ENCODE measurements around the gene CPLANE1. TPM values are rescaled to one million over a fixed set of nuclear protein-coding genes. Genes with fewer than 3 reads are reported as not detected.

The CPLANE1 gene
- total and polyA plus RNA-seq, 8 donors = 3.5 to 11.0 (median 7.3) TPM

DNA sequence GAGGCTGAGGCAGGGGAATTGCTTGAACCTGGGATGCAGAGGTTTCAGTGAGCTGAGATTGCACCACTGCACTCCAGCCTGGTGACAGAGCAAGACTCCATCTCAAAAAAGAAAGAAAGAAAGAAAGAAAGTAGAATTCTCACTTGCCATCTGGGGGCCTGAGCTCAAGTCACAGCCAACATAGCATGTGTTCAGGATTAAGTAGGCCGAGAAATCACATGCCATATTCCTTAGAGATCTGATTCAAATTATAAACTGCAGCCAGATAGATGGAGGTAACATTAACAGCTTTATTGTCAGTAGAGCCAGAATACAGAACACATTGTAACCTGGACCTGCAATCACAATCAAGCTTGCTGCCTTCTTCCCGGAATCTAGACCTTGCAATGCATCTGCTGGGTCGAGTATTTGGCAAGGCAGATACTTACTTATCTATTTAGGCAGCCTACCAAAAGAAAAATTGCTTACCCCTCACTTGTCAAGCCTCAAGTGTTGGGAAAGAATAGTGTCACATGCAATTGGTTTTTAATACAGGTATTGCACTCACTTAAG lies 173.7 kb downstream of the CPLANE1 start:
- Histone ChIP-seq H3K36me3 (no peaks in the 10 kb centered on the region), H3K4me1 (no peaks in the 10 kb centered on the region), H3K27me3 (no peaks in the 10 kb centered on the region), H3K9me3 (no peaks in the 10 kb centered on the region), H3K27ac (no peak overlapping the region), H3K4me3 (no peak overlapping the region)
- intact Hi-C loops (cut with DNase I) = no loop called here
- ATAC-seq (no peak), DNase-seq (no peak), FAIRE-seq (no peak)
- 54 to 60% methylated on average over 3 of the region's 3 CpGs for WGBS, 2 donors
- TF ChIP-seq, protein P1, sequence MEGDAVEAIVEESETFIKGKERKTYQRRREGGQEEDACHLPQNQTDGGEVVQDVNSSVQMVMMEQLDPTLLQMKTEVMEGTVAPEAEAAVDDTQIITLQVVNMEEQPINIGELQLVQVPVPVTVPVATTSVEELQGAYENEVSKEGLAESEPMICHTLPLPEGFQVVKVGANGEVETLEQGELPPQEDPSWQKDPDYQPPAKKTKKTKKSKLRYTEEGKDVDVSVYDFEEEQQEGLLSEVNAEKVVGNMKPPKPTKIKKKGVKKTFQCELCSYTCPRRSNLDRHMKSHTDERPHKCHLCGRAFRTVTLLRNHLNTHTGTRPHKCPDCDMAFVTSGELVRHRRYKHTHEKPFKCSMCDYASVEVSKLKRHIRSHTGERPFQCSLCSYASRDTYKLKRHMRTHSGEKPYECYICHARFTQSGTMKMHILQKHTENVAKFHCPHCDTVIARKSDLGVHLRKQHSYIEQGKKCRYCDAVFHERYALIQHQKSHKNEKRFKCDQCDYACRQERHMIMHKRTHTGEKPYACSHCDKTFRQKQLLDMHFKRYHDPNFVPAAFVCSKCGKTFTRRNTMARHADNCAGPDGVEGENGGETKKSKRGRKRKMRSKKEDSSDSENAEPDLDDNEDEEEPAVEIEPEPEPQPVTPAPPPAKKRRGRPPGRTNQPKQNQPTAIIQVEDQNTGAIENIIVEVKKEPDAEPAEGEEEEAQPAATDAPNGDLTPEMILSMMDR (IDR thresholded peaks at IDR 0.05) = no peak

DNA sequence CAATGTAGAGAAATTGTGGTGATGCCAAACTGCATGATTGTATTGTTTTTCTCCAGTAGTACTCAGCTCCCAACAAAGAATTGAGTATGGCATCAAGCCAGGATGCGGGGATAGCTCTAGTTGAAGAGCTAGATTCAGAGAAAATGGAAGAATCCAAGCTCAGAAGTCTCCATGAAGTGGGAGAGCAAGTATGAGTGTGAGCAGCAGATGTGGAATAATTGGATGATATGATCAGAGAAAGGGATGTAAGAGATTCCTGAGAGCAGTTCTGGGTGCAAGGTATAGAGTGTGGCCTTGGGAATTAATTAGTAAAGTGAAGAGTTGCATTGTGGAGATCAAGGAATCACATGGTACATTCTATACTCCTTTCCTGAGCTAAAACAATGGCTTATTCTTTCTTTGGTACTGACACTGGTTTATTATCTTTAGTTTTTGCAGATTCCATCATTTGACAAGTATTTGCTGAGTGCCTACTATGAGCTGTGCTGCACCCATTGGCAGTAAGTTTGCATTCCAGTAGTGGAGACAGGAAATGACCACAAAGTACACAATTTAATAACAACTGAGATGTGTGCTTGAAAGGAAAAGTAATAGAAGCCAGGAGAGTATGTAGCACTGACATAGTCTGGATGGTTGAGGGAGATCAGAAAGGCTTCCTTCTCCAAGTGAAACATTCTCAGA lies 177.1 kb downstream of the CPLANE1 start:
- no peak overlapping the region for H3K27ac ChIP-seq
- intact Hi-C loops (cut with DNase I) = no loop called here
- WGBS, 2 donors = 72 to 76% methylated on average over 1 of the region's 1 CpG
- H3K4me1 ChIP-seq = no peaks in the 10 kb centered on the region
- H3K4me3 ChIP-seq = no peak overlapping the region
- FAIRE-seq = no peak
- ATAC-seq = no peak
- TF ChIP-seq, protein P1 (IDR thresholded peaks at IDR 0.05) = no peak
- DNase-seq = no peak
- H3K9me3 ChIP-seq = no peaks in the 10 kb centered on the region
- no peaks in the 10 kb centered on the region for H3K36me3 ChIP-seq
- no peaks in the 10 kb centered on the region for H3K27me3 ChIP-seq

DNA sequence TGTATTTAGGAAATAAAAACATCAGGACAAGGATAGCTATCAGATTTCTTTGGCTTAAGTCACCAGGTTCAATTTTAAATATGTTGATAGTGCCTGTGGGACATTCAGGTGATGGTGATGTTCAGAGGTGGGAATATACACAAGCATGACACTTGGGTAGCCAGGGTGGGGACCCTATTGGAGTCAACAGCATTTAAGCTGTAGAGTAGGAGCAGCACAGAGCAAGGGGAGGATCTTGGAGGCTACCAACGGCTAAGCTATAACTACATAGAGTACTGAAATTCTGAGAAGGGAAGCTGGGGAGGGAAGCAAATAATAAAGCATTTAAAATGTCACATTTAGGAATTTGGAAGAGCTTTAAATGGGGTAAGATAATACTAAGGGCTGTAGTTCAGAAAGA lies 177.7 kb downstream of the CPLANE1 start:
- ATAC-seq = no peak
- 83 to 100% methylated on average over 1 of the region's 1 CpG for WGBS, 2 donors
- intact Hi-C loops (cut with DNase I) = no loop called here

DNA sequence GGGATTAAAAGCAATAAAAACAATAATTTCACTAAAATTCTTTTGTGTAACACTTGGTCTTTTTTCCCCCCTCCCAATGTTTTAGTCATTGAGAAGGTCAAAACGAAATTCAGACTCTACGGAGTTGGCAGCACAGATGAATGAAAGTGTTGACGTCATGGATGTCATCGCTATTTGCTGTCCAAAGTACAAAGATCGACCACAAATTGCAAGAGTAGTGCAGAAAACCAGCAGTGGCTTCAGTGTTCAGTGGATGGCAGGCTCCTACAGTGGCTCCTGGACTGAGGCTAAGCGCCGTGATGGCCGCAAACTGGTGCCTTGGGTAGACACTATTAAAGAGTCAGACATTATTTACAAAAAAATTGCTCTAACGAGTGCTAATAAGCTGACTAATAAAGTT lies 184.7 kb downstream of the CPLANE1 start:
- H3K4me1 ChIP-seq = no peaks in the 10 kb centered on the region
- H3K4me3 ChIP-seq = no peak overlapping the region
- H3K27me3 ChIP-seq = no peaks in the 10 kb centered on the region
- ATAC-seq (no peak), FAIRE-seq (no peak), DNase-seq (no peak)
- intact Hi-C loops (cut with DNase I) = no loop called here
- no peak overlapping the region for H3K27ac ChIP-seq
- 88 to 91% methylated on average over 9 of the region's 9 CpGs for WGBS, 2 donors
- TF ChIP-seq, protein P1 (IDR thresholded peaks at IDR 0.05) = no peak
- no peaks in the 10 kb centered on the region for H3K9me3 ChIP-seq
- peaks cover 0 to 29% (median 8%) of the 10 kb centered on the region in 3 donors for H3K36me3 ChIP-seq

More for the DNA sequence above, 177.7 kb downstream of the CPLANE1 start:
- Histone ChIP-seq H3K36me3 (no peaks in the 10 kb centered on the region), H3K4me3 (no peak overlapping the region), H3K27ac (no peak overlapping the region), H3K4me1 (no peaks in the 10 kb centered on the region), H3K9me3 (no peaks in the 10 kb centered on the region), H3K27me3 (no peaks in the 10 kb centered on the region)
- FAIRE-seq (no peak), DNase-seq (no peak)
- TF ChIP-seq, protein P1 (IDR thresholded peaks at IDR 0.05) = no peak

DNA sequence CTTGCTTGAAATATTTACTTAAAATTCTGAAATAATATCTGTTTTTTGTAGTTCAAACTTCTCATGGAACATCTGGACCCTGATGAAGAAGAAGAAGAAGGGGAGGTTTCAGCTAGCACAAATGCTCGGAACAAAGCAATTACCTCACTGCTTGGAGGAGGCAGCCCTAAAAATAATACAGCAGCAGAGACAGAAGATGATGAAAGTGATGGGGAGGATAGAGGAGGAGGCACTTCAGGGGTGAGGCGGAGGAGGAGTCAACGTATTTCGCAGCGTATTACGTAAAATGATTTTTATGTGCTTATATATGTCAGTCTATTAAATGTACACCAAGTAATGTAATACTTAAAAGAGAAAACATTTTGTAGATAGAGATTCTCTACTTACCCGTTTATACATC lies 185.4 kb downstream of the CPLANE1 start:
- Histone ChIP-seq H3K27me3 (no peaks in the 10 kb centered on the region), H3K9me3 (no peaks in the 10 kb centered on the region), H3K36me3 (peaks cover 0 to 35% (median 8%) of the 10 kb centered on the region in 3 donors), H3K4me1 (no peaks in the 10 kb centered on the region), H3K27ac (no peak overlapping the region), H3K4me3 (no peak overlapping the region)
- FAIRE-seq (no peak), ATAC-seq (no peak), DNase-seq (no peak)
- 97 to 98% methylated on average over 7 of the region's 7 CpGs for WGBS, 2 donors
- intact Hi-C loops (cut with DNase I) = no loop called here
- TF ChIP-seq, protein P1 (IDR thresholded peaks at IDR 0.05) = no peak
